GM08714 (cell line): ENCODE measurements around the gene IL17RD.

Experiments
- H3K4me3 ChIP-seq: fragments of 200-500 bp; sonication (Bioruptor generic); 2 replicates; pipeline ENCODE4 v1.5.1; 2014; ENCODE audit warnings: mild to moderate bottlenecking, low read length, inconsistent platforms
- ZNF274 ChIP-seq: IDR thresholded peaks from 2 replicates; pipeline ENCODE4 v1.6.1; 2012; ENCODE audit warnings: mild to moderate bottlenecking, low read depth, low read length

Gene IL17RD

DNA sequence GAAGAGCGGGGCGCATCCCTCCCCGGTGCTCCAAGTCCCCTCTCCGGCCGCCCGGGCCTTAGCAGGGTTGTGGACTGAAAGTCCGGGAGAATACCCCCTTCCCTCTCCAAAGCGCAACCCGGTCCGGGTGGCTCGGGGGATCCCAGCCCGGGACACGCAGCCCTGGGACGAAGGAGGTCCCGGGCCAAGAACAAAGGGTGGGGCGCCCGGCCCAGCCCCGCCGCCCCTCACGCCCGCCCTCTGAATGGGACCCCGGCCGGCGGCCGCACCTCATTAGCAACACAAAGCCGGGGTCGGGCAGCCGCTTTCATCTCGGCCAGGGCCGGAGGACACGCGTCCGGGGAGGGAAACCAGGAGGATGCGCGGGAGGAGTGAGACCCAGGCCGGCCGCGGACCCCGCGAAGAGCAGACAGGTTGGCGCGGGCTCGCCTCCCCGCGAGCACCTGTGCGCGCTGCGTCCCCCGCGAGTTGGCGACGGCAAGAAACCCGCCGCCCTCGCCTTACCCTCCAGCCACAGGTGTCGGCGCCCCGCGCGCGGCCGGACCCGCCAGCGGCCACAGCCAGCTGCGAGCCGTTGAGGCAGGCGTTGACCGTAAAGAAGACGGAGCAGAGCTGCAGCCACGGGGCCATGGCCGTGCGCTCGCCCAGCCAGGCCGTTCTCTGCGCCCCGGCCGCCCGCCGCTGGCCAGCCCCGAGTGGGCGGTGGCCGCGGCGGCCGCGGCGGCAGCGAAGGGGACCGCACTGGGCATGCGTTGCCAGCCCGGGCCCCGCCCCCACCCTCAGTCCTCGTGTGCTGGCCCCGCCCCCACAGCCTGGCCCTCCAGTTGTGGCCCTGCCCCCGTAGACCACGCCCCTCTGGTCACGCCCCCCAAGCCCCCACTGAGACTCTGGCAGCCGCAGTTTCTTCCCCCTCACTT lies at the start of gene IL17RD:
Gene IL17RD, minus strand, starts transcription at position 697 of the 917 bp plus-strand sequence. Its CDS starts 67 bp downstream, at position 630.
- TF ChIP-seq ZNF274, result no peak
- H3K4me3 ChIP-seq, result peak within 1 kb of the TSS; percentile 57; the same call in 1 of the 2 replicates

- H3K4me3 ChIP-seq, result no peak overlapping the region
- TF ChIP-seq ZNF274, result no peak
Measured at GRCh38 chr3:57206423-57206822, 41.3 kb upstream of the IL17RD start.

DNA sequence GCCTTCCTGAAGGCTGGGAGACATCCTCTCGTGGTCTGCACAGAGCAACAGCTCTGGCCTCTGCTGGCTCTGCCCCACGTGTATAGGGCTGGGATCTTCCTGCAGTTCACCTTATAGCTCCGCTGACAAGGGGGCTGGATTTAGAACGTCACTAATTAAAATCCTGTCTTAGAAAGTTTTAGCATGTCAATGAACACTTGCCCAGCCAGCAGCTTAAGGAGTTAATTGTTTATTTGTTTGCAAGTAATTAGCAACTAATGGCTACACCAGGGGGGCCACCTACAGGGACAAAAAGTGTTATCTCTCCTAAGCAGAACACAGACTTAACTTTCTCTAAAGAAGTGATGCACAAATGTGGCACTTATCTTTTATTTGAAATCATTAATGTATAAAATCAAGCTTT lies 34.7 kb upstream of the IL17RD start, which contains the start of gene HESX1:
Gene HESX1, minus strand, starts transcription at position 84 of the 403 bp plus-strand sequence. Its CDS starts 60 bp downstream, at position 24.
- TF ChIP-seq ZNF274, result no peak
- no peak within 1 kb of the TSS for H3K4me3 ChIP-seq

DNA sequence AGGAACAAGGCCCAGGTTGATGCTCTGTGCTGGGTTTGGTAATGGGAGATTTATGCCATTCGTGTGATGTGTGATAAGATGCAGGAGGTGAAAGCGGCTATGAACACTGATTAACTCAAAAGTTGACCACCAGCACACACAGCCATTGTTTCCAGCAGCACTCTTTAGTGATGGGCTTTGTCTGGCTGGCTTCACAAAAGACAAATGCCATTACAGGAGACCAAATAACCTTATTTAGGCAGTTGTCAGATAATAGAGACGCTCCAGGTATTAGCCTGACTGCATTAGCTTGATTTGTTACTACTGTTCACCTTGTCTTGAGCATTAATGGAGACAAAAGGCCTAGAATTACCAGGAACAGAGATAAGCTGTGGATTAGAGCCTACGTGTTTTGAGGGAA lies 29.5 kb upstream of the IL17RD start:
- TF ChIP-seq ZNF274, result no peak

GRCh38 chr3:57192028-57192427 lies 26.9 kb upstream of the IL17RD start:
- TF ChIP-seq ZNF274, result no peak

More for the DNA sequence above, 29.5 kb upstream of the IL17RD start:
- no peak overlapping the region for H3K4me3 ChIP-seq

DNA sequence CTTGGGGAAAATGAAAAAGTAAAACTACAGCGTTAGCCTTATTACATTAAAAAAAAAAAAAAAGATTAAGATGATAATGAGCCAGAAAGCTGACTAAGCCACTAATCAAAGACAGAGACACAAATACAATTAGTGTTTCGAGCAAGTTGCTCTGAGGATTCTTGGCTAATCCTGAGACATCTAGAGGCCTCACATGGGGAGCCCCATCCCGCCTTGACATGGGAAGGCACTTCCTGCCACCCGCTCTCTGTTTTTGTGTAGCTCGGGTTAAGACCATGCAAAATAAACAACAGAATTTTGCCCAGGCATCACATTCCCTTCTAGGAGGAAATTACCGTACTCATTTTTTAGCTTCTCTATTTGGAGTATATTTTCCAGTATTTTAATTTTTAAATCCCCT lies 19.4 kb upstream of the IL17RD start:
- H3K4me3 ChIP-seq, result no peak overlapping the region
- TF ChIP-seq ZNF274, result no peak

More at GRCh38 chr3:57192028-57192427, 26.9 kb upstream of the IL17RD start:
- no peak overlapping the region for H3K4me3 ChIP-seq

DNA sequence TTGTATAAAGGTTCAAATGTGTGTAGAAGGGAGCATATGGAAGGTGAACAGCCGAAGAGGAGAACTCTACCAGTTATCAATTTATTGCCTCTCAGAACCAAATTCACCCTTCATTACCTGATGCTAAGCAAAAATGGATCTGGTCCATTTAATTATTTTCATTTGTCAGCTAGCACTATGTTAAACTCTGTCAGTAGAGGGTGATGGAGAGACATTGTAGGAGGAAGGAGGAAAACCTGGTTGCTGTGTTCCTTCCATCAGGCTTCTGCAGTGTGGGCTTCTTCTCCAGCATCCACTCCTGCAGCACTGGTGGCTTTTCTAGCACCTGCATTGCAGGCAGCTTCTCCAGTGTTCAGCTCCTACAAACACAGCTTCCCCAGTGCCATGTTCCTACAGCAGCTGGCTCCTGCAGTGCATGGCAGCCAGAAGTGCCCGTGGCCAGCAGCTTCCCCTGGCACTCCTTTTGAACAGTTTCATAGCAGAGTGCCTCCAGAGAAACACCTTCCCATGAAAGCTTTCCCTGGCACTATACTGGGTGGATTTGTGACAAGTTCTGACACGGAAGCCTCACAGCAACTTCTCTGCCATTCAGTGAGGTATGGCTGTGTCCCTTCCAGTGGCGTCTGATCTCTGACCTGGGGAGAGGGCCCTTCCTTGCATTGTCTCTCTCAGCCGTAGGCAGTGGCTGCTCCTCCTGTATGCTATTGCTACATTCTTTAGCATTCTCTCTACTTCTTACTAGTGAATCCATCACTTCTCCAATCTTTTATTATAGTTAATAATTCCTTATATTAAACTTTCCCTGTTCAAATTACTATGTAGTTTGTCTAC lies 14.6 kb upstream of the IL17RD start:
- no peak overlapping the region for H3K4me3 ChIP-seq
- no peak for TF ChIP-seq ZNF274

DNA sequence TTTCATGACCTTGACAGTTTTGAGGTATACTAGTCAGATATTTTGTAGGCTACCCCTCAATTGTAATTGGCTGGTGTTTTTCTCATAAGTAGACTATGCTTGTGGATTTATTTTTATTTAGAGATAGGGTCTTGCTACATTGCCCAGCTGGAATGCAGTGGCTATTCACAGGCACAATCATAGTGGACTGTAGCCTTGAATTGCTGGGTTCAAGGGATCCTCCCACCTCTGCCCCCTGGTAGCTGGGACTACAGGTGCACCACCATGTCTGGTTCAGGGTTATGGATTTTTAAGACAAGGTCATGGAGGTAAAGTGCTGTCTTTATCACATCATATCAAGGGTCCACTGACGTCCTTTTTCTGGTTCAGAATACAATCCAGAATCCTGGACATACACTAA lies 10.9 kb upstream of the IL17RD start:
- no peak for TF ChIP-seq ZNF274
- H3K4me3 ChIP-seq, result no peak overlapping the region

DNA sequence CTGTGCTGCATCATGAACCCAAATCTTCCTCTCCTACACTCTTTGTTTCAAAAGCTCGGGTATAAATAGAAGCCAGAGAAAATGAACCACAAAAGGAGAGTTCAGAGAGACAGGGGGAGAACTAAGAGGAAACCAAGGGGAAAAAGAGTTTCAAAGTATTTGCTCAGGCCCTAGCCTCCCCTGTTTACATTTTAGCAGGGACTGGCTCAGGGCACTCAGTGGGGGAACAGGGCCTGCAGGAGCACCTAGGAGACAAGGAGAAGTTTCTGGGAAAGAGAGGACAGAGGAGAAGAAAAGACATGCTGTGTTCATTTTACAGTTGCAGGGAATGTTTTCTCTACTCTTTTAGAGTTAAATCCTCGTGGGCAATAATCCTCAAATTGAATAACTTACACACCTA lies 8.5 kb upstream of the IL17RD start:
- no peak overlapping the region for H3K4me3 ChIP-seq
- TF ChIP-seq ZNF274, result no peak

GRCh38 chr3:57170946-57171345 lies 5.8 kb upstream of the IL17RD start:
- no peak overlapping the region for H3K4me3 ChIP-seq
- TF ChIP-seq ZNF274, result no peak

- H3K4me3 ChIP-seq, result peak overlapping the region; percentile 54; the same call in 1 of the 2 replicates
- TF ChIP-seq ZNF274, result no peak
Measured at GRCh38 chr3:57169872-57170623, 4.9 kb upstream of the IL17RD start.

DNA sequence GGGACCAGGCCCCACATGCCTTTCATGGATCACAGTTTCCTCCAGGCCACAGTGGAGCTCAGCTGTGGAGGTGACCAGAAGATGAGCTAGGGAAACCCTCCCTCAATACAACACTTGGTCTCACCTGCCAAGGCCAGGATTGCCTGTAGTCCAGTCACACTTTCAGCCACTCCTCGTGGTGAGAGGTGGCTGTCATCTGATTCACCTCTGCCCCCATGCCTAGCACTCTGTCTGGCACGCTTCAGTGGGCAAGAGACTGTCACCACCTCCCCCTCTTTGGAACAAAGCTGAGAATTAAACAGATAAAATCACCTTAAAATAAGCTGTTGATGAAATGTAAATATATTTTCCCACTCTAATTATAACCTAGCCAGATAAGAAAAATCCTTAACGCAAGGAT lies 4.0 kb upstream of the IL17RD start:
- TF ChIP-seq ZNF274, result no peak

DNA sequence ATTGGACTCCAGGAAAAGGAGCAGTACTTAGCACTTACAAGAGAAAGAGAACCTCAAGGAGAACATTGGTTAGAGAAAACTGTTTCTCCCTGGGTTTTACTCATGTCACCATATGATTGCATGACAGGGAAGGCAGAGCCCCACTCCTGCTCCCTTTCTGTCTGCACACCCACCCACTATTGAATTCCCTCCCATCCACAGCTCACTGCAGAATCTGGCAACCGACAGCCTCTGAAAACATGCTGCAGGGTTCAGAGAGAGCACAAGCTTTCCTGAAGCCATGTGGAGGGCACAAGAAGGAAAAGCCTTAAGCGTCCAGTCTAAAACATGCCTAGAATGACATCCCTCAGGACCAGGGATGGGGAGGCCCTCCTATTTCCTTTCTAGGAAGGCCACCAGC lies 3.0 kb upstream of the IL17RD start:
- no peak for TF ChIP-seq ZNF274
- no peak overlapping the region for H3K4me3 ChIP-seq

More for the DNA sequence above, 4.0 kb upstream of the IL17RD start:
- H3K4me3 ChIP-seq, result no peak overlapping the region

- TF ChIP-seq ZNF274, result no peak
- H3K4me3 ChIP-seq, result no peak overlapping the region
Measured at GRCh38 chr3:57166660-57167059, 1.5 kb upstream of the IL17RD start.
